Activated T-helper 1 cell treated with anti-CD3 and anti-CD28 coated beads, Interleukin-12 subunit alpha, Interleukin-12 subunit beta, Interleukin-2, Interleukin-4 antibody, amounts not matched to agents 30 ng/mL and 10 ng/mL and 1 ng/mL, durations not matched to agents 14 hours and 24 hours and 36 hours (primary cell): Measurements from ENCODE around the gene PHF20. TPM values are rescaled to one million over a fixed set of nuclear protein-coding genes. Genes with fewer than 3 reads are reported as not detected.
"Not testable (repeated sequence)": the region's sequence is repeated elsewhere in the genome, so short reads cannot be mapped to it uniquely, and the experiment has no call there.

Experiments
- DNase-seq: peaks from one replicate; pipeline ENCODE4 v3.0.0; 2021; ENCODE audit warnings: low spot score
- H3K27ac Mint-ChIP-seq: one replicate; pipeline ENCODE4 v1.8.0; 2021; ENCODE audit warnings: mild to moderate bottlenecking, mixed read lengths
- H3K27me3 Mint-ChIP-seq: one replicate; pipeline ENCODE4 v1.8.0; 2022; ENCODE audit warnings: mild to moderate bottlenecking, moderate library complexity, mixed read lengths; ENCODE audit not compliant: insufficient read depth
- H3K36me3 Mint-ChIP-seq: one replicate; pipeline ENCODE4 v1.8.0; 2021; ENCODE audit warnings: low read depth, mixed read lengths
- H3K4me1 Mint-ChIP-seq: one replicate; pipeline ENCODE4 v1.8.0; 2021; ENCODE audit warnings: low read depth, mixed read lengths
- H3K4me3 Mint-ChIP-seq: one replicate; pipeline ENCODE4 v1.8.0; 2021; ENCODE audit warnings: mild to moderate bottlenecking, moderate library complexity, mixed read lengths
- H3K9me3 Mint-ChIP-seq: one replicate; pipeline ENCODE4 v1.8.0; 2021; ENCODE audit warnings: mixed read lengths
- intact Hi-C: fragments of 100-400 bp; cut with micrococcal nuclease; formaldehyde crosslinking; loops from one replicate; pipeline ENCODE4 v1.15.1; 2024
- total RNA-seq: library from RNA; stranded (reverse); gene quantifications from 2 replicates; pipeline ENCODE4 v1.2.3, GENCODE V29; 2022

Gene PHF20
- total RNA-seq, 1 donor from 2014 or later: 50.5 TPM

DNA sequence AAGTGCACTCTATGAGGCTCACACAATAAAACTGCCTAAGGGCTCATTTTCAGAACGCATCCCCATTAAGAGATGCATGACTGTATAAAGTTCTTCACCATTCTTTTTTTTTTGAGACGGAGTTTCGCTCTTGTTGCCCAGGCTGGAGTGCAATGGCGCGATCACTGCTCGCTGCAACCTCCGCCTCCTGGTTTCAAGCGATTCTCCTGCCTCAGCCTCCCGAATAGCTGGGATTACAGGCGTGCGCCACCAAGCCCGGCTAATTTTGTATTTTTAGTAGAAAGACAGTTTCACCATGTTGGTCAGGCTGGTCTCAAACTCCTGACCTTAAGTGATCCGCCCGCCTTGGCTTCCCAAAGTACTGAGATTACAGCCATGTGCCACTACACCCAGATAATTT lies 180.3 kb downstream of the PHF20 start:
- Mint-ChIP-seq H3K4me1 (peaks cover 33% of the 10 kb centered on the region), H3K4me3 (peak overlapping the region; percentile 100), H3K27ac (peak overlapping the region; percentile 89), H3K36me3 (peaks cover 12% of the 10 kb centered on the region)
- H3K27me3 Mint-ChIP-seq, H3K9me3 Mint-ChIP-seq, DNase-seq: not testable (repeated sequence)
- intact Hi-C loops: loop anchor here (5.0 to 10.0 kb wide), 4 partner anchors 670 to 1143 kb away; partner anchors contain the start of genes ACSS2, DSN1, EIF6 and RBL1

DNA sequence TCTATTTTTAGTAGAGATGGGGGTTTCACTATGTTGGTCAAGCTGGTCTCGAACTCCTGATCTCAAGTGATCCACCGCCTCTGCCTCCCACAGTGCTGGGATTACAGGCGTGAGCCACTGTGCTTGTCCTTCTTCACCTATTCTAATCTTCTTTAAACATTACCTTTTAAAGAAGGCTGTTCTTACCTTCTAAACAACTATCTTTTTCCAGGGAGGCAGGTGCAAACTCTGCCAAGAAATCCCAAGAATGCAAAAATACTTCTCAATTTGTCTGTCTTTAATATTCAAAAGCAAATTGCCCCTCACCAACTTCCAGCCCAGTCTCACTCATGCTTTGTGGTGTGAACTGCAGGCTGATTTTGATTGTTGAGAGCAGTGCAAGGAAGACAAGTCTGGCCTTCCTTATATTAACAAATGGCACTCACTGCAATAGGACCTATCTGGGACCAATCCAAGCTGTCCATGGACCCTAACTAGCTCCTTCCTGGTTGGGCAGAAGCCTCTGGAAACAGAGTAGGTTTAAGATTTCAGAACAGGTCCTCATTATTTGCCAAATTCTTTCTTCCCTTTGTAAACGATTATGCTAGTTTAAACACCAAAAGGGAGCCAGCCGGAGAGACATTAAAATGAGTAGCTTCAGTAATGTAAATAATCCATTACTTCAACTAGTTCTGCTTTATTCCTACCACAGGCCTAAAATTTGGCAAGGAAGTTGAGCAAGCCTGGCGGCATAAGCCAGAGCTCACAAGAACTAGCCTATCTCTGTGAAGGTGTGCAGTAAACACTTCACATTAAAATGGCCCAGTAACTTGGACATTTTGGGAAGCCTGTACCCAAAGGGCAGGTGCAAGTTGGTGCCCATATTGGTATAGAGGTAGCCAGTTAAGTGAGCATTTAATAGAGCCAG lies 180.9 kb downstream of the PHF20 start:
- peaks cover 33% of the 10 kb centered on the region for H3K4me1 Mint-ChIP-seq
- H3K27ac Mint-ChIP-seq: peak overlapping the region; percentile 89
- H3K27me3 Mint-ChIP-seq: no peaks in the 10 kb centered on the region
- H3K36me3 Mint-ChIP-seq: peaks cover 10% of the 10 kb centered on the region
- intact Hi-C loops: loop anchor here (5.0 to 10.0 kb wide), 4 partner anchors 670 to 1142 kb away; partner anchors contain the start of genes ACSS2, DSN1, EIF6 and RBL1
- DNase-seq: no peak
- no peaks in the 10 kb centered on the region for H3K9me3 Mint-ChIP-seq
- H3K4me3 Mint-ChIP-seq: peak overlapping the region; percentile 100

DNA sequence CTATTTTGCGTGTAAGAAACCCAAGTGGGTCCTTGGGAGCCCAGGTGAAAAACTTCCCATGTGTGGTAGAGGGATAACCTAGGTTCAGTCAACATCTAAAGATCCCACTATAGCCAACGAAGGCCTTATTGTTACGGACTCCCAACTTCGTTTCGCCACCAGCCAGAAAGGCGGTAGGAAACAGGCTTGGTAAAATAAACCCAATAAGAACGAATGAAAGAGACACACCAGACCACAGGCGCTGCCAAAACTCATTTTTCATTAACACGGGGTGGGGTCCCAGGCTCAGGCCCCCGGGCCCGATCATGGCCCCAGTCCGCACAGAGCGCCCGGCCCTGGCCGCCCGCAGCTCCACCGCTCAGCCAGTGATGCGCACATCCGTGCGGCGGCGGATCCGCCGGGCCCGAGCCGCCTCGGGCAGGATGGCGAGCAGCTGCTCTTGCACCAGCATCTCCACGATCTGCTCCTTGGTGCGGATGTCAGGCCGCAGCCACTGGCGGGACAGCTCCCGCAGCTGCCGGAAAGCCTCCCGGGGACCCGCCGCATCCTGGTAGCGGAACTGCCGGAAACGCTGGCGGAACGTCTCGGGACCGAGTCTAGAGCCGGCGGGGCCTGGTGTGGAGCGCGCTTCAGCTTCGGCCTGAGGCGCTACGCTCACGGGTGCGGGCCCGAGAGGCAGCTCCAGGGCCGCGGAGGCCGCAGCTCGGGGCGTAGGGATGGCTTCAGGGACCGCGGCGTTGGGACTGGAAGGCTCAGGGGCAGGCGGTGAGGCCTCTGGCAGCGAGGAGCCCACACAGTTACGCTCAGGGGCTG lies 181.8 kb downstream of the PHF20 start:
- intact Hi-C loops: loop anchor here (1.0 to 10.0 kb wide), 18 partner anchors 97 to 1959 kb away; partner anchors contain the start of genes ACSS2, AHCY, DSN1 and EIF6
- H3K4me1 Mint-ChIP-seq: peaks cover 27% of the 10 kb centered on the region
- DNase-seq: peak; percentile 69
- peaks cover 6% of the 10 kb centered on the region for H3K36me3 Mint-ChIP-seq
- H3K27ac Mint-ChIP-seq: peak overlapping the region; percentile 100
- peak overlapping the region; percentile 100 for H3K4me3 Mint-ChIP-seq
- peaks cover 1% of the 10 kb centered on the region for H3K9me3 Mint-ChIP-seq
- H3K27me3 Mint-ChIP-seq: peaks cover 1% of the 10 kb centered on the region

DNA sequence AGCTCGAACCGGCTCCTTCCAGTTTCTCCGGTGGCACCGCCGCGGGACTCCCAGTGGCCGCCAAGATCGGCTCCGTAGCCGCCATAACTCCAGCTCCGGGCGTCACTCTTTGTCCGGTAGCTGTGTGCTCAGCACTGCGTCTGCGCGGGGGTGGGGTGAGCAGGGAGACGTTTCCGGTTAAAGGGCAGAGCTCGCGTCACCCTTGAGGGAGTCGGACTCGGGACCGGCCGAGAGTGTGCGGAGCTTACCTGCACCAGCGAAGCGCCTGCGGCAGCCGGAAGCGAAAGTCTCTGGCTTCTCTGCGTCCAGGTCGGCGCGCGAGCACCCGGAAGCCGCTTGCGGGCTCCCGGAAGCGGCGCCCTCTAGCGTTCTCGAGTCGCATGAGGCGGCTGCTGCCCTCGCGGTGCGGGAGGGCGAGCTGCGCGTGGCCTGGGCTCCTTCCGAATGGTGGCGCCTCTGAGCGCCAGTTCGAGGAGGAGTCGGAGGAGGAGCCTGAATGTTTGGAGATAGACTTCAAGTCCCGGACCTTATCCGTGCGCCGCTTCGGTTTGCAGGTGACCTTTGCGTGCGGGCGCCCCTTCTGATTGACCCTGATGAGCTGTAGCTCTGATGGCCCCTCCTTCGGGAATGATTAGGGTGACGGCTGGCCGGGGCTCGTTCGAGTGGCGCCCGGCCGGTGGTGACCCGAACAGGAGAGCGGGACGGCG lies 182.5 kb downstream of the PHF20 start, which contains the start of gene SCAND1:
Gene SCAND1 (minus strand): TSS at position 303 of the 707 bp plus-strand sequence. CDS start 218 bp downstream, at position 85.
- H3K4me1 Mint-ChIP-seq: peaks cover 21% of the 10 kb centered on the region
- peak within 1 kb of the TSS; percentile 100 for H3K4me3 Mint-ChIP-seq
- peak within 1 kb of the TSS; percentile 100 for H3K27ac Mint-ChIP-seq
- peaks cover 9% of the 10 kb centered on the region for H3K9me3 Mint-ChIP-seq
- peak; percentile 96 for DNase-seq
- peaks cover 8% of the 10 kb centered on the region for H3K27me3 Mint-ChIP-seq
- intact Hi-C loops: loop anchor here (1.0 to 10.0 kb wide), 18 partner anchors 96 to 1960 kb away; partner anchors contain the start of genes ACSS2, AHCY, DSN1 and EIF6
- peaks cover 6% of the 10 kb centered on the region for H3K36me3 Mint-ChIP-seq

DNA sequence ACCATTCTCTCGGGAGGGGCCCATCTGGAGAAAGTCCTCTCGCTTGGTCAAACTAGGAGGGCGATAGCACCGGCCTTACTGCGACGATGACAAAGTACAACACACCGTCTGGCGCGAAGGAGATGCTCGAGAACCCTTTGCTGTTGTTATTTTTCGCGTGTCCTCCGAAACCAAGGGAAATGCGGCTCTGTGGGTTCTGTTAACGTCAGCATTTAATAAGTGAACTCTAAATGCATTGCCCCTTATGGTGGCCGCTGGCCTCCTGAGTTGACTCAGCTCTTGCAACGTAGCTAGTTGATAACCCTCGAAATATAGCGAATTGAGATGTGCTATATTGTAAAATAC lies 183.1 kb downstream of the PHF20 start:
- H3K27me3 Mint-ChIP-seq: peaks cover 8% of the 10 kb centered on the region
- intact Hi-C loops: loop anchor here (1.0 to 10.0 kb wide), 18 partner anchors 96 to 1960 kb away; partner anchors contain the start of genes ACSS2, AHCY, DSN1 and EIF6
- DNase-seq: no peak

DNA sequence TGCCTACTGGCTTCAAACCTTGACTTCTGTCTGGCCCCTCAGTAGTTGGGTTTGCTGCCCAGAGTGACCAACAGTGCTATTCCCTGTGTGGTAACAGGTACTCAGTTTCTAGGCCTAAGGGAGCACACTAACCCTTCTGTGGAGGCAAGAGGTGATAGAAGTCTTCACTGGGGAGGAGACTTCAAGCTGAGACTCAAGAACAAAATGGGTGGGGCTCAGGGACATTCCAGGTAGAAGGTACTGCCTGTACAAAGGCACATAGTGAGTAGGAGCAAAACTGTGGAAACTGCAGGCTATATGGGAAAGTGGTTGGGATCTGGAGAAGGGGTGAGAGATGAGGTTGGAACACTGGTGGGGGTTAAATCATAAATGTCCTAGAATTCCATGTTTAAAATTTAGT lies 184.8 kb downstream of the PHF20 start:
- no peak overlapping the region for H3K4me3 Mint-ChIP-seq
- H3K36me3 Mint-ChIP-seq: peaks cover 4% of the 10 kb centered on the region
- H3K27me3 Mint-ChIP-seq: peaks cover 19% of the 10 kb centered on the region
- H3K9me3 Mint-ChIP-seq: peaks cover 9% of the 10 kb centered on the region
- peaks cover 21% of the 10 kb centered on the region for H3K4me1 Mint-ChIP-seq
- H3K27ac Mint-ChIP-seq: no peak overlapping the region
- intact Hi-C loops: loop anchor here (10.0 kb wide), 1 partner anchor 1138 kb away; the partner anchor contains the start of gene RBL1
- no peak for DNase-seq

More for the DNA sequence above, 183.1 kb downstream of the PHF20 start:
- H3K4me1 Mint-ChIP-seq: peaks cover 21% of the 10 kb centered on the region
- peak overlapping the region; percentile 100 for H3K27ac Mint-ChIP-seq
- peaks cover 6% of the 10 kb centered on the region for H3K36me3 Mint-ChIP-seq
- peak overlapping the region; percentile 100 for H3K4me3 Mint-ChIP-seq
- peaks cover 9% of the 10 kb centered on the region for H3K9me3 Mint-ChIP-seq

DNA sequence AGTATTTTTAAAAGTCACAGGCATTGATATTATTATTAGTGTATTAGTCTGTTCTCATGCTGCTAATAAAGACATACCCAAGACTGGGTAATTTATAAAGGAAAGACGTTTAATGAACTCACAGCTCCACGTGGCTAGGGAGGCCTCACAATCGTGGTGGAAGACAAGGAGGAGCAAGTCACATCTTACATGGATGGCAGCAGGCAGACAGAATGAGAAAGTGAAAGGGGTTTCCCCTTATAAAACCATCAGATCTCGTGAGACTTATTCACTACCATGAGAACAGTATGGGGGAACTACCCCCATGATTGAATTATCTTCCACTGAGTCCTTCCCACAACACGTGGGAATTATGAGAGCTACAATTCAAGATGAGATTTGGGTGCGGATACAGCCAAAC lies 187.5 kb downstream of the PHF20 start:
- not testable (repeated sequence) for H3K9me3 Mint-ChIP-seq, H3K27ac Mint-ChIP-seq, DNase-seq, H3K4me1 Mint-ChIP-seq, H3K4me3 Mint-ChIP-seq, H3K36me3 Mint-ChIP-seq
- H3K27me3 Mint-ChIP-seq: peaks cover 25% of the 10 kb centered on the region
- intact Hi-C loops: loop anchor here (10.0 kb wide), 1 partner anchor 1136 kb away; the partner anchor contains the start of gene RBL1

DNA sequence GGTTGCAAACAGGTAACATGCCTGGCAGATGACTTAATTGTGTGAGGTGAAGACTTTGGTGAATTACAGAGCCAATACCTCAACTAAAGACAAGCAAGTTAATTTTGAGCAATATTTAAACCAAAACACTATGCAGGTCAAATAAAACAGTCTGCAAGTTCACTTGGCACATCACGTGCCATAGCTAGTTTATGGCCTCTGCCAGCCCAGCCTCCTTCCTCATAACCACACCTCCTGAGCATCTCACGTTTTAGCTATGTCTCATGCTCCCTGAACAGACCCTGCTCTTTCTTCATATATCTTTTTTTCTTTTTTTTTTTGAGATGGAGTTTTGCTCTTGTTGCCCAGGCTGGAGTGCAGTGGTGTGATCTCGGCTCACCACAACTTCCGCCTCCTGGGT lies 192.1 kb downstream of the PHF20 start:
- Mint-ChIP-seq H3K27me3 (peaks cover 25% of the 10 kb centered on the region), H3K4me1 (peaks cover 5% of the 10 kb centered on the region), H3K4me3 (no peak overlapping the region), H3K36me3 (no peaks in the 10 kb centered on the region), H3K27ac (no peak overlapping the region), H3K9me3 (peaks cover 5% of the 10 kb centered on the region)
- no peak for DNase-seq
- intact Hi-C loops: no loop called here

DNA sequence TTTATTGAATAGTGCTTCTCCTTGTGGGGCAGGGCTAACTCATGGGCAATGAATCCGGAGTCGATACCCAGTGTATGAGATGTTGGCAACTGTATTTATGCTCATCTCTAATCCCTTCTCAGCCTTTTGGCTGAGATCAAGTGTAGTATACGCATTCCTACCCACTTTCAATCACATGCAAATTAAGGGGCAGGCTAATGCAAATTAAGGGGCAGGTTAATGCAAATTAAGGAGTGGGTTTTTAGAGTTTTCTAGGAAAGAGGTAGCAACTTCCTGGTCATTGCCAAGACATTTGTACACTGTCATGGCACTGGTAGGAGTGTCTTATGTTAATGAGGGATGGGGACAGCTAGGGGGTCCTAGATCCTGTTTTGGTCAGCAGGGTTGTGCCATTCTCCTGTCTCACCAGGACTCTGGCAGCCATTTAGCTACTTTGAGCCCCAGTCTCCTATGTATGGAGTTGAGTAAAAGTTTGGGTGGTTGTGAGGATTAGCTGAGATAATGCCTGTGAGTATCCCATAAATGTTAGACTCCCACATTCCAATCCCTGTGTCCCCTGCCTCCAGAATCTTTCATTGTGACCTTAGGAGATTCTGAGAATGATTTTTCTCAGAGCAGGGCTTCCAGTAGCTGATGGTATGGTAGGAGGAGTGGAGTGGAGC lies 196.3 kb downstream of the PHF20 start, which contains the start of gene CNBD2:
Gene CNBD2 (plus strand): TSS at position 612 of the 662 bp plus-strand sequence. CDS start 173 bp downstream, outside the sequence.
- no peaks in the 10 kb centered on the region for H3K9me3 Mint-ChIP-seq
- H3K36me3 Mint-ChIP-seq: no peaks in the 10 kb centered on the region
- H3K27me3 Mint-ChIP-seq: peaks cover 10% of the 10 kb centered on the region
- intact Hi-C loops: no loop called here
- H3K4me1 Mint-ChIP-seq: peaks cover 5% of the 10 kb centered on the region
- H3K27ac Mint-ChIP-seq: no peak within 1 kb of the TSS
- no peak within 1 kb of the TSS for H3K4me3 Mint-ChIP-seq
- no peak for DNase-seq

DNA sequence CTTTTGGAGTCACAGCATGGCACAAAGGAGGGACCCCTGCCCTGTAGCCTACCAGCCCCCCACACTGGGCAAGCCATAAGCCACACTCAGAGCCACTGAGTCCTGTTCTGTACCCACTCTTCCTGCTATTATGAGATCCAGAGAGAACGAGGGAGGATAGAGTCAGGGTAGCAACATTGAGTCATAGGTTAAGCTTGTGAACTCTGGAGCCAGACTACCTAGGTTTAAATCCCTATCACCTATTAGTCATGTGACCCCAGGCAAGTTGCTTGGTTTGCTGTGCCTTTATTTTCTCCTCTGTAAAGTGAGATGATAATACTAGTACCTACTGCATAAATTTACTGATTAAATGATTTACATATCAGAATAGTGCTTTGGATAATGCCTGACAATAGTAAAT lies 197.1 kb downstream of the PHF20 start:
- peaks cover 9% of the 10 kb centered on the region for H3K27me3 Mint-ChIP-seq
- no peaks in the 10 kb centered on the region for H3K36me3 Mint-ChIP-seq
- no peak overlapping the region for H3K27ac Mint-ChIP-seq
- no peak overlapping the region for H3K4me3 Mint-ChIP-seq
- DNase-seq: no peak
- intact Hi-C loops: no loop called here
- H3K4me1 Mint-ChIP-seq: peaks cover 5% of the 10 kb centered on the region
- no peaks in the 10 kb centered on the region for H3K9me3 Mint-ChIP-seq

DNA sequence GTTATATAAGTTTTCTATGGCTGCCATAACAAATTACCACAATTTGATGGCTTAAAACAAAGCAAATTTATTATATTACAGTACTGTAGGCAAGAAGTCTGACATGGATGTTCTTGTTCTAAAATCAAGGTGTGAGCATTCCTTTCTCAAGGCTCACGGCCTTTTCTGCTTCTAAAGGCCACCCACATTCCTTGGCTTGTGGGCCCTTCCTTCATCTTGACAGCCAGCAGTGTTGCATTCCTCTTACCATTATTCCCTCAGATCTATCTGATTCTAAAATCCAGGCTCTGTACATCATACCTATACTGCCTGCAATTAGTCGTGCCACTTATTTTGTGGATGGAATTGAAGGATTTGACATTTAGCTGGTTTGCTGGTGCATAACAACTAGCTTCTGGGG lies 200.2 kb downstream of the PHF20 start:
- intact Hi-C loops: no loop called here
- Mint-ChIP-seq H3K4me3 (no peak overlapping the region), H3K27me3 (peaks cover 12% of the 10 kb centered on the region), H3K36me3 (no peaks in the 10 kb centered on the region), H3K27ac (no peak overlapping the region), H3K4me1 (peaks cover under 1% of the 10 kb centered on the region), H3K9me3 (no peaks in the 10 kb centered on the region)
- no peak for DNase-seq
